Naive thymus-derived CD8-positive, alpha-beta T cell (primary cell): ENCODE data around the gene GNL2. TPM values are rescaled to one million over a fixed set of nuclear protein-coding genes. Genes with fewer than 3 reads are reported as not detected.

Source experiments
- ATAC-seq, 2 donors: fragments of 150-1000 bp; cut with Tn5 transposase in 1 of 2; sonication (Bioruptor Pico), chemical (Tn5 transposase) in 1 of 2; 1 replicate in 1 of 2; 2 replicates in 1 of 2; pipeline ENCODE4 v1.10.0; 2021; ENCODE audit warnings: mild to moderate bottlenecking in 2 of 2, moderate library complexity in 2 of 2
- POLR2A ChIA-PET: fragments of 350-600 bp; sonication (Branson Sonifier 250); formaldehyde crosslinking; loops from one replicate; lab custom pipeline; 2021; ENCODE audit warnings: antibody characterized with exemption; lab: Charles Lee
- DNase-seq, 10 donors: peaks; one replicate each; pipeline versions ENCODE4 v3.0.0 to v3.0.0-alpha.2; 2020 to 2022
- H3K27ac Mint-ChIP-seq, 10 donors: one replicate each; pipeline ENCODE4 v1.8.0; 2020 to 2022; ENCODE audit warnings: mild to moderate bottlenecking in 10 of 10, mixed read lengths in 10 of 10, moderate library complexity in 4 of 10, inconsistent platforms in 1 of 10
- H3K27me3 Mint-ChIP-seq, 5 donors: one replicate each; pipeline ENCODE4 v1.8.0; 2021 to 2022; ENCODE audit warnings: mixed read lengths in 5 of 5
- H3K36me3 Mint-ChIP-seq, 3 donors: one replicate each; pipeline ENCODE4 v1.8.0; 2020 to 2022; ENCODE audit warnings: mixed read lengths in 3 of 3, mild to moderate bottlenecking in 2 of 3, inconsistent platforms in 1 of 3
- H3K4me1 Mint-ChIP-seq, 4 donors: one replicate each; pipeline ENCODE4 v1.8.0; 2021 to 2022; ENCODE audit warnings: mixed read lengths in 4 of 4
- H3K4me3 Mint-ChIP-seq, 10 donors: one replicate each; pipeline ENCODE4 v1.8.0; 2020 to 2022; ENCODE audit warnings: mild to moderate bottlenecking in 10 of 10, mixed read lengths in 10 of 10, moderate library complexity in 6 of 10, inconsistent platforms in 1 of 10
- H3K9me3 Mint-ChIP-seq, 9 donors: one replicate each; pipeline ENCODE4 v1.8.0; 2020 to 2022; ENCODE audit warnings: mixed read lengths in 9 of 9, mild to moderate bottlenecking in 3 of 9, inconsistent platforms in 1 of 9, moderate library complexity in 1 of 9
- polyA plus RNA-seq, 3 donors: library from polyadenylated mRNA; unstranded; fragments of 300-500 nt; fragmentation: Illumina TruSeq; gene quantifications; one replicate each; pipeline ENCODE4 v1.2.3, GENCODE V29; 2021
- total RNA-seq, 8 experiments: library from RNA in 2 of 8; stranded (reverse) in 2 of 8; gene quantifications; one replicate each; pipeline ENCODE4 v1.2.3 and lab custom pipeline; 2021 to 2026

The GNL2 gene
- total and polyA plus RNA-seq, 5 experiments from 2014 or later: 36.7 to 60.9 (median 45.5) TPM

- peaks cover 0 to 7% (median 0%) of the 10 kb centered on the region in 3 donors for H3K36me3 Mint-ChIP-seq
- no peak overlapping the region for H3K4me3 Mint-ChIP-seq
- H3K27ac Mint-ChIP-seq: peak overlapping the region in 1 of 10 donors; percentile 41
- peaks cover 0 to 13% (median 5%) of the 10 kb centered on the region in 4 donors for H3K4me1 Mint-ChIP-seq
- DNase-seq (no peak), ATAC-seq (no peak)
- H3K27me3 Mint-ChIP-seq: peaks cover 46 to 98% (median 83%) of the 10 kb centered on the region in 5 donors
- peaks cover 0 to 1% (median 0%) of the 10 kb centered on the region in 9 donors for H3K9me3 Mint-ChIP-seq
- POLR2A ChIA-PET: no interaction called here
Observed at GRCh38 chr1:37629008-37629407, 33.3 kb upstream of the GNL2 start.

DNA sequence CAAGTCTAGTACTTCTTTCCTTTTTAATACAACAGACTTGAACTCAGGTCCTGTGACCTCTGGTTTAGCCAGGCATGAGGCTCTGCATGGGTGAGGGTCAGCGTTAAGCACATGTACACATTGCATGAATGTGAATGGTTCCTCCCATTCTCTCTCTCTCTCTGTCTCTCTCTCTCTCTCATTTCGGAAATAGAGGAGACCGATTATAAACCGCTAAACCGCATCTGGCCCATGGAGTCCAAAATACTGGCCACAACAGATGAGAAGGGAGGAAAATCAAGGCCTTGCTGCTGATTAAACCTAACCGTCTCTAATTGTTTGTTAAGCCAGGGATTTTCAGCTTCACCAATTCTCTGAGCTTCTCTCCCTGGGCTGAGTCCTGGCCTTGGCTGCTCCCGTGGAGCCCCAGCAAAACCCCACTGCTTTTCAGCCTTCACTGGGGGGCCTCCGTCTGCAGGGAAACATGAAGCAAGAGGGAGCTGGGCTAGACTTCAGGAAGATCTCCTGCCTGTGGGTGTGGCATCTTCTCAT, 32.4 kb upstream of the GNL2 start:
- Mint-ChIP-seq H3K27ac (peak overlapping the region in 1 of 10 donors; percentile 48), H3K36me3 (peaks cover 0 to 6% (median 0%) of the 10 kb centered on the region in 3 donors)
- POLR2A ChIA-PET: no interaction called here

GRCh38 chr1:37622131-37622530, 26.4 kb upstream of the GNL2 start:
- Mint-ChIP-seq H3K4me1 (no peaks in the 10 kb centered on the region), H3K27me3 (peaks cover 36 to 54% (median 43%) of the 10 kb centered on the region in 5 donors), H3K27ac (no peak overlapping the region), H3K9me3 (no peaks in the 10 kb centered on the region), H3K36me3 (no peaks in the 10 kb centered on the region), H3K4me3 (no peak overlapping the region)
- POLR2A ChIA-PET: no interaction called here
- DNase-seq (no peak), ATAC-seq (no peak)

More for the DNA sequence above, 32.4 kb upstream of the GNL2 start:
- H3K9me3 Mint-ChIP-seq: peaks cover 0 to 1% (median 0%) of the 10 kb centered on the region in 9 donors
- no peak for DNase-seq
- ATAC-seq: no peak
- peaks cover 0 to 4% (median 3%) of the 10 kb centered on the region in 4 donors for H3K4me1 Mint-ChIP-seq
- no peak overlapping the region for H3K4me3 Mint-ChIP-seq
- H3K27me3 Mint-ChIP-seq: peaks cover 47 to 89% (median 79%) of the 10 kb centered on the region in 5 donors

DNA sequence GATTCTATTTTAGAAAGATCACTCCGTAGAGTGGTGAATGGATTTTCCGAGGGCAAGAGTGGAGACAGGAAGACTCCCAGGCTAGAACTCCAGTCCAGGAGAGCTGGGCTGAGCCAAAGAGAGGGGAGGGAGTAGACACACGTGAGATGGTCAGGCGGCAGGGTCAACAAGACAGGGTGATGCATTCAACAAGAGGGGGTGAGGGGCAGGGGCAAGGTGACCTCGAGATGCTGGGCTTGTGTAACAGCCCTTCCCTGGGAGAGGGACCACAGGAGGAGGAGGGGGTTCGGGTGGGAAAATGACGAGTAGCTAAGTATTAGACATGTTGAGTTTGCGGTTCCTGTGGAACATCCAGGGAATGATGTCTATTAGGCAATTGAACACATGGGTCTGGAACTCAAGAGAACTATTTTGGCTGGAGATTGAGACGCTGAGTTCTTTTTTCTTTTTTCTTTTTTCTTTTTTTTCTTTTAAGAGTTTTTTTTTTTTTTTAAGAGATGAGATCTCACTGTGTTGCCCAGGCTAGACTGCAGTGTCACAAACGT, 25.7 kb upstream of the GNL2 start:
- Mint-ChIP-seq H3K4me1 (no peaks in the 10 kb centered on the region), H3K4me3 (no peak overlapping the region), H3K27ac (no peak overlapping the region), H3K9me3 (no peaks in the 10 kb centered on the region), H3K36me3 (no peaks in the 10 kb centered on the region), H3K27me3 (peaks cover 35 to 54% (median 39%) of the 10 kb centered on the region in 5 donors)
- ATAC-seq: no peak
- no peak for DNase-seq
- POLR2A ChIA-PET: no interaction called here

GRCh38 chr1:37620707-37621106, 25.0 kb upstream of the GNL2 start:
- Mint-ChIP-seq H3K4me1 (no peaks in the 10 kb centered on the region), H3K27ac (no peak overlapping the region), H3K36me3 (no peaks in the 10 kb centered on the region), H3K9me3 (no peaks in the 10 kb centered on the region), H3K4me3 (no peak overlapping the region), H3K27me3 (peaks cover 34 to 54% (median 38%) of the 10 kb centered on the region in 5 donors)
- no peak for DNase-seq
- no peak for ATAC-seq
- POLR2A ChIA-PET: no interaction called here

DNA sequence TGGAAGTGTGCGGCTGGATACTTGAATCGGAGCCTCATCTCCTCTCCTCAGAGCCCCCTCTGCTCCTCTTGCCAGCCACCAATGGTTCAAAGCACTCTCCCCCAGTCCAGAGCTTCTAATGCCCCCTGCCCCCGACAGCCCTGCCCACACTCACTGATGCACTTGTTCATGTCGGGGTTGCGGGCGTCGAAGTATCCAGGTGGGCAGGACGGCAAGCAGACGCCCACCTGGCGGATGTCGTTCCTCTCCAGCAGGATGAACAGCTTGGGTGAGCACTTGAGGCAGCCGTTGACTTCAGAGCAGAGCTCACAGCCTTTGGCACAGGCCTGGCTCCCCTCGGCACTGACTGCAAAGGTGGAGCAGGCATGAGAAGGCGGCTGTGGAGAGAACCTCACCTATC, 20.6 kb upstream of the GNL2 start:
- H3K27me3 Mint-ChIP-seq: peaks cover 31 to 61% (median 39%) of the 10 kb centered on the region in 5 donors
- no peak for DNase-seq
- no peaks in the 10 kb centered on the region for H3K36me3 Mint-ChIP-seq

DNA sequence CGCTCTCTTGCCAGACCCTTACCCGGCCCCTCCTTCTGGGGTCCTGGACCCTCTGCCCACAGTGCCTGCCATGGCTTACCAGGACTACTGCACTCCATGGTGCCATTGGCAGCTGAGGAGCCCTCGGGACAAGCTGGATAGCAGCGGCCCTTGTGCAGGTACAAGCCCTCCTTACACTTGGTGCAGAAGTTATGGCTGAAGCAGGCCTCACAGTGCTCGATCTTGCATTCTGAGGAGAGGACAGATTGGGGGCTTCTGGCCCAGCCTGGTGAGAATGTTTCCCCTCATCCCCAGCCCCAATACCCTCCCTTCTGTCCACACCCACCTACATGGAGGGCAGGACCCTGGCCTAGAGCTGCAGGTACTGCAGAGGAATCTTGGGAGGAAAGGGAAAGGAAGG, 18.4 kb upstream of the GNL2 start:
- Mint-ChIP-seq H3K4me3 (no peak overlapping the region), H3K27ac (no peak overlapping the region), H3K27me3 (peaks cover 27 to 55% (median 37%) of the 10 kb centered on the region in 5 donors), H3K36me3 (no peaks in the 10 kb centered on the region), H3K4me1 (peaks cover 0 to 1% (median 0%) of the 10 kb centered on the region in 4 donors), H3K9me3 (no peaks in the 10 kb centered on the region)
- ATAC-seq (no peak), DNase-seq (no peak)
- POLR2A ChIA-PET: no interaction called here

More for the DNA sequence above, 20.6 kb upstream of the GNL2 start:
- Mint-ChIP-seq H3K9me3 (no peaks in the 10 kb centered on the region), H3K4me1 (peaks cover 0 to 1% (median 0%) of the 10 kb centered on the region in 4 donors), H3K4me3 (no peak overlapping the region), H3K27ac (no peak overlapping the region)
- POLR2A ChIA-PET: no interaction called here
- no peak for ATAC-seq

DNA sequence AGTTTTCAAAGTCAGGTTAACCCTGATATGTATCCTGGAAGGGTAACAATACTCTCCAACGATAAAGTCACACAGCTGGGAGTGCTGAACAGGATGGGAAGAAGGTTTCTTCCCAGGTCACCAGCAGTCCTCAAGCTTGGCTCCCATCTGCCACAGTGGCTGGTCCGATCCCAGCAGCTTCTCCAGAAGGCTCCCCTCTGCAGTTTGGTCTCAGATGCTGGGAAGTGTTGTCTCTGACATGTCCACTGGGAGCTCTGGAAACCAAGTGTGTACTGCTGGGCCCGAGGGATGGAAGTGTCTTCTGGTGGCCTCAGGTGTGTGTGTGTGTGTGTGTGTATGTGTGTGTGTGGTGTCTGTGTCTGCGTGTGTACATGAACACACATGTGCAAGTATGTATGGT, 16.4 kb upstream of the GNL2 start:
- Mint-ChIP-seq H3K4me1 (peaks cover 0 to 1% (median 0%) of the 10 kb centered on the region in 4 donors), H3K4me3 (no peak overlapping the region), H3K27ac (peak overlapping the region in 2 of 10 donors; percentile 1 to 33), H3K27me3 (peaks cover 15 to 41% (median 24%) of the 10 kb centered on the region in 5 donors), H3K9me3 (no peaks in the 10 kb centered on the region), H3K36me3 (no peaks in the 10 kb centered on the region)
- DNase-seq (no peak), ATAC-seq (no peak)
- POLR2A ChIA-PET: no interaction called here

GRCh38 chr1:37609994-37610393, 14.3 kb upstream of the GNL2 start:
- no peaks in the 10 kb centered on the region for H3K9me3 Mint-ChIP-seq
- ATAC-seq: no peak
- no peak overlapping the region for H3K27ac Mint-ChIP-seq
- H3K36me3 Mint-ChIP-seq: no peaks in the 10 kb centered on the region
- H3K27me3 Mint-ChIP-seq: peaks cover 0 to 26% (median 8%) of the 10 kb centered on the region in 5 donors
- no peak overlapping the region for H3K4me3 Mint-ChIP-seq
- POLR2A ChIA-PET: no interaction called here
- H3K4me1 Mint-ChIP-seq: peaks cover 0 to 3% (median 0%) of the 10 kb centered on the region in 4 donors
- no peak for DNase-seq

GRCh38 chr1:37609002-37609401, 13.3 kb upstream of the GNL2 start:
- Mint-ChIP-seq H3K9me3 (no peaks in the 10 kb centered on the region), H3K36me3 (no peaks in the 10 kb centered on the region), H3K4me3 (no peak overlapping the region), H3K4me1 (peaks cover 0 to 3% (median 1%) of the 10 kb centered on the region in 4 donors), H3K27ac (no peak overlapping the region), H3K27me3 (peaks cover 2 to 29% (median 11%) of the 10 kb centered on the region in 5 donors)
- ATAC-seq (no peak), DNase-seq (no peak)
- POLR2A ChIA-PET: no interaction called here

DNA sequence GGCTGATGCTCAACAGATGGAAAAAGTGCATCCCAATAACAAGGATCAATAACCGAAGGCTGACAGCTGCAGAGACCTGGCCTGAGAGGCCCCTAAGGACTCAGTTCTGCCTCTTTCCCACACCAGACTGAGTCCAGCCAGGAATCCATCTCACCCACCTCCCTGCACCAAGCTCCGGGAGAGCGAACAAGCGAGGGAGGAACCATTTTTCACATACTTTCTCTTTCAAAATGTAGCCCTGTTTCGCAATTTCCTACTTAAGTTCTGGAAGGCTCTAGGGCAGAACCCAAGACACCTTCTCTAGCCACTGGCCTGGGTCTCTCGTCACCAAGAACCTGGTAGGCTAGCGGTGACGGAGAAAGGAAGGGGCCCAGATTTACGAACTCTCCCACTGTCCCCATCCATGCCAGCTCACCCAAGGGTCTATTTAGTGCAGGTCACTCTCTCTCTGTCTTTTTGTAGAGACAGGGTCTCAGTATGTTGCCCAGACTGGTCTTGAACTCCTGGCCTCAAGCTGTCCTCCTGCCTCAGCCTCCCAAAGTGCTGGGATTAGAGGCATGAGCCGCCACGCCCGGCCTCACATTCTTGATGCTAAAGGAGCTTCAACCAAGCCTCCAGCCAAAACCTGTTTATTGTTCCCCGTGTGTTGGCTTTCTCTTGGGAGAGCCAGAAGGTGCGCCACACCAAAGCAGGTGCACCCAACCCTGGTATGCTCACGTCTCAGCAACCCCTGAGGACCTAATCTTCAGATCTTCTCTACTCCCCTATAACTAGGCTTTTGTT, 10.9 kb upstream of the GNL2 start:
- H3K4me3 Mint-ChIP-seq: no peak overlapping the region
- POLR2A ChIA-PET: no interaction called here
- ATAC-seq (no peak), DNase-seq (no peak)
- no peaks in the 10 kb centered on the region for H3K36me3 Mint-ChIP-seq
- no peak overlapping the region for H3K27ac Mint-ChIP-seq
- H3K4me1 Mint-ChIP-seq: peaks cover 0 to 7% (median 7%) of the 10 kb centered on the region in 4 donors
- H3K27me3 Mint-ChIP-seq: peaks cover 2 to 18% (median 12%) of the 10 kb centered on the region in 5 donors
- H3K9me3 Mint-ChIP-seq: no peaks in the 10 kb centered on the region

GRCh38 chr1:37605806-37606474, 10.2 kb upstream of the GNL2 start:
- Mint-ChIP-seq H3K27me3 (peaks cover 2 to 18% (median 12%) of the 10 kb centered on the region in 5 donors), H3K36me3 (no peaks in the 10 kb centered on the region), H3K9me3 (no peaks in the 10 kb centered on the region), H3K4me3 (no peak overlapping the region), H3K4me1 (peaks cover 0 to 7% (median 7%) of the 10 kb centered on the region in 4 donors), H3K27ac (no peak overlapping the region)
- ATAC-seq (no peak), DNase-seq (no peak)
- POLR2A ChIA-PET: interaction anchor here (0.6 kb wide), 1 partner anchor 383 kb away, joined by 3 read pairs; no protein-coding TSS in a partner anchor
